NCI-H2171 (cell line): ENCODE data around the gene FOXO3.

Experiments
- DNase-seq: peaks from one replicate; lab custom pipeline; 2025; lab: John Stamatoyannopoulos, UW

FOXO3 gene

DNA sequence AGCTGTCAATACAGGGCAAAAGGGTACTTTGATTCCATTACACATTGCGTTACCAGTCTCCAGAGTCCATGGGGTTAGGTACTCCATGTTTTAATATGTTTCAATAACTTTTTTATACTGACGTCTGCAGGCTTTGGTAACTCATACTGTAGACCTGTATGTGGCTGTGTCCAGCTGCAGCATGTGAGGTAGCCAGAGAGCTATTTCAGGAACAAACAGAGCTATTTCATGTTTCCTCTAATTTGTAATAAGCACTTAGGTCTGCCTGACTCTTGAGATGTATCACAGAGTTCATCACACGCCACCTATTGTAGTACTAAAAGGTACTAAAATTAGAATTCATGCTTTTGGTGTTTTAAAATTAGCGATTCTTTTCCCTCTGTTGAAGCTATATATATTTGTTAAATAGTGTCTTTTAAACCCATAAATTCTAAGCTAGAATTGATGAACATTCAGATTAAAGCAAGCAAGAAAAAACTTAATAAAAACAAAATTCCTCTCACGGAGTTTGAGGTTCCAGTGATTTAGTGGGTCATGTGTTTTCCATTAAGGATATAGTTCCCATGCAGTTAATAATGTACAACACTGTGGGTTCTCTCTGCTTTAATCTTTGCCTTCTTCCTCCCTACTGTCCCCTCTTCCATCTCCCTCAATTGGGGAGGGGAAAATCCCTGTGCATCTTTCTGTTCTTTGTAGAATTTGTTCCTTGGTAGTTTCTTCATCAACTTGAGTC is 37.0 kb downstream of the FOXO3 start:
- no peak for DNase-seq

DNA sequence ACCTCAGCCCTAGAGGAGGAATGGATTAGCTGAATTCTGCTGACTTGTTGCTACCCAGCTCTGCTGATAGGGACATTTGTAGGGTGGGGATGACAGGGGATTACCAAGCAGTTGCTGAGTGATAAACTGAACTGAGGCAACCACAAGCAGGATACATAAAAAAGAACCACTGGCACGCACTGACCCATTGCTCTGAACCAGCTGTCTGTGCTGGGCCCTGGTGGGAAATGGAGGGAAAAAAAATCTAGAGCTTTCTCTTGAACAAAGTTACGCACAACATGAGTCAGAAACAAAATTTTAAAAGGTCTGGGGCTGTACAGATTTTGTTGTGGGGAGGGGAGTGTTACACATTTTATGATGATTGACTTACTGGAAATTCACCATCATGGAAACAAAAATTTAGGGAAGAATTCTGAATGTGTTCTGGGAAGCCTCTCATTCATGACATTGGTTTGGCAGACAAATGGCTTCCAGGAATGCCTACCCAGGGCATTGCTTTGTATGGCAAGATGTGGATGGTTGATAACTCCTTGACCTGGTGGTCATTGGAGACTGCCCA is 37.7 kb downstream of the FOXO3 start:
- DNase-seq: no peak

DNA sequence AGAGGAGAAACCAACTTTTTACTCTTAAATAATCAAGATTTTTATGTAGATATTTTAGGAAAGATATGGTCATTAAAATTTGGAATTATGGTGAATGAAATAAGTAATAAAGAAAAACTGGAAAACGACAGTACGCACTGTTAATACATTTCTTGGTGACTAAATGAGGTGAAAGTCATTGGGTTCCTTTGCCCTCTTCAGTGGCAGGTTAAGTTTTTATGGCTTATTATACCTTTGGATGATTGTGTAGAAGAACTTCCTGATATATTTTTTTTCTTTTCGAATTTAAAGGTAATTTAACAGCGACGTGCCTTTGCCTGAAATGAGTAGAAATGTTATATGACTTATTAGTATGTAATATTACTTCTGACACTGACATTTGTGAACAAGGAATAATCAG is 43.4 kb downstream of the FOXO3 start:
- no peak for DNase-seq

DNA sequence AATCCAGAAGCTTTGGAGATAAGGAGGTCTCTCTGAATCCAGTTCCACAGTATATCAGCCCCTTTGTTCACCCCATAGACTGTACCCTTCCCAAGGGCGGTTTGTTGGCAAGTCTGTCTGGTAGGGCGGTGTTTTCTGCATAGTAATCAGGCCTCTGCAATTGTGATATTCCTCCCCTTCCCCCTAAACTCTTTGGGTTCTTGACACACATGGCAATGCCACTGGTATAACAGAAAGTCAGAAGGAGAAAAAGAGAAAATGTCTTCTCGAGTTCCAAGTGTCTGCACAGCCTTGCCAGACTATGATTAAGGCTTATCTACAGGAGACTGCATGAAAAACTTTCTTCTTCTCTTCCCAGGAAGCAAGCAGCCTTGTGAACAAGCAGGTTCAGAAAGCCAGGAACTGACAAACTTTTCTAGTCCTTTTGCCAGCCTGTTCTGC is 45.6 kb downstream of the FOXO3 start:
- no peak for DNase-seq

DNA sequence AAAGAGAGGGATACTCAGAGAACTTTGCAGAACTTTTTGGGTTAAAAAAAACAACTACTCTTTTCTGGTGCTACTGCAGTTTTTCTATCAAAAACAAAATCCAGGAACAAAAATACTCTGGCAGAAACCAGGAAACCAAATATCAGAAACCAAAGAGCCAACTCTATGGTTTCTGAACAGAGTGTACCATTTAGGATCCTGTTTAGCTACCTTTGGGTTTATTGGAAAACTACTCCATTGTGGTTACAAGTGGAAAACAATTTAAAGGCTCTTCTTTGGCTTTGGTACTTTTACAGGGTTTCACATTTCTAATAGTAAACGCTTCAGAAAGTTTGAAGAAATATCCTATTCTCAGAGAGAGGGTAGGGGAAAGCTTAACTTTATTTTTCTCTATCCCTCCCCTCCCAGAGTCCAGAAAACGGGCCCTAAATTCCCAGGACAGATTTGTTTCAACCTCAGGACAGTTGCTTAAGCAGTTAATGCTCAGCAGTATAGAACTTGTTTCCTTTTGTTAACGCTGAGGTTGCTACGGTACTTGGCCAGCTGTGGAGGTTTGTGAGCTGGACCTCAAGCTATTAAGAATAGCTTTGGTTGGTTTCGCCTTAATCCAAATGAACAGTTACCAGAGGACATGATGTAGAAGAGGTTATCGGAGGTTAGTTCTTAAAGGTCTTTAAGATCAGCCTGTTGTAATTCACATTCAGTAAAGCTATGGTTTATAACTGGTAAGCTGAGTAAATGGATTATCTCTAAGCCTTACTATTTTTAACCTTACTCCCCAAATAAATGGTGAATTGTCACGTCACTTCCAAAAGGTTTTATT is 47.9 kb downstream of the FOXO3 start:
- no peak for DNase-seq

DNA sequence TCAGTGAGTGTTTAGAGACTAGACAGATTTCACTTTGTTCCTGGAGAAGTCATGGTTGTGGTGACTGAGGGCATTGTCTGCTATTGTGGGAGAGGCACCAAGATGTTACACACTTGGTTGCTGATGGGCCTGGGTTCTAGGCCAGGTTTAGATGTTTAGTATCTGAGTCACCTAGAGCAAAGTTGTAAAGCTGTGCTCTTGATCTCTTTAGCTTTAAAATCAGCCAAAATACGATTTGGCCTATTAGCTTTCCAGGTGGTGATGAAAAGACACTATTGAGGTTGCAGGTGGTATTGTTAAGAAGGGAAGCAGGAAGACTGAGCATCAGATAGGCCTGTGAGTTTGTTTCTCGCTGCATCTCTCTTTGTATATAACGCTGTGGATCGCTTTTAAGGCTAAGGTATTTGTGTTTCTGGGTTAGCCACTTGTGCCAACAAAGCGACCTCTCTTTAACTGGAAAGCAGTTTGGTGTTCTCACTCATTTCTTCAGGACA is 48.6 kb downstream of the FOXO3 start:
- no peak for DNase-seq

DNA sequence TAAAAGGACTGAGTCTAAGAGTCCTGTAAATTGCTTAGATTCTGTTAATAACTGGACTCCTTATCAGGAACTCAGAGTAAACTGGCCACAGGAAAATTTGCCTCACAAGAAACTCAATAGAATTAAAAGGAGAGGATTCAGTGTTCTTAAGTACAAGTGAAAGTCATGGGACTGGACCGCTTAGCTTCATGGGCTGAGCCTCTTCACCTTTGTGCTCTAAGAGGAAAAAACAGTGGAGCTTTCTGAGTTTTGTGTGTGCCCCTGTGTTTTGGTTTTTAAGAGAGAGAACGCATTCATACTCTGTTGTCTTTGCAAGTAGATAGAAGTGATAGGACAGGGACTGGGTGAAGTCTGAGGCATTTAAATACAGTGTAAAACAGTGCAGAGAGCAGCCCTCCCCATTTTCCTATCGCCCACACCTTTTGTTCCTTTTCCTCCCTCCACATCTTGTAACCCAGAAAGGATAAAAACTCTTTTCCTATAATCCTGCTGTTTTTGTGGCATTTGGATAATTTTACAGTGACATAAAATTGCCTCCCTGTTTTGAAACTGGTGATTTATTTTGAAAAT is 49.6 kb downstream of the FOXO3 start:
- no peak for DNase-seq

DNA sequence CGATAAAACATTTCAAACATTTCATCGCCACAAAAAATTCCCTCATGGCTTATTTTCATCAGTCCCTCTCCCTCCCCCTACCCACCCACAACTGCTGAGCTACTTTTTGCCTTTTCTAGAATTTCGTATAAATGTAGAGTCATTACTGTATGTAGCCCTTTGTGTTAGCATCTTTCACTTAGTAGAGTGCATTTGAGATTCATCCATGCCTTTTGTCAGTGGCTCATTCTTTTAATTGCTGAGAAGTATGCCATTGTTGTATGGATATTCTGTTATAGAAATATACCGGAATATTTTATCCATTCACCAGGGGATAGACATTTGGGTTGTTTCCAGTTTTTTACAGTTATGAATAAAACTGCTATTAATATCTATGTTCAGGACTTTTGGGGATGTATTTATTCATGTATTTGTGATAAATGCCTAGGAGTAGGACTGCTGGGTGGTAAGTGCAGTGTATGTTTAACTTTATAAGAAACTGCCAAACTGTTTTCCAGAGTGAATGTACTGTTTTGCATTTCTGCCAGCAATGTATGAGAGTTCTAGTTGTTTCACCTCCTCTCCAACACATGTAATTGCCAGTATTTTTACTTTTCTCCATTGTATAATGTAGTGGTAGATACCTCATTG is 50.4 kb downstream of the FOXO3 start:
- DNase-seq: no peak

DNA sequence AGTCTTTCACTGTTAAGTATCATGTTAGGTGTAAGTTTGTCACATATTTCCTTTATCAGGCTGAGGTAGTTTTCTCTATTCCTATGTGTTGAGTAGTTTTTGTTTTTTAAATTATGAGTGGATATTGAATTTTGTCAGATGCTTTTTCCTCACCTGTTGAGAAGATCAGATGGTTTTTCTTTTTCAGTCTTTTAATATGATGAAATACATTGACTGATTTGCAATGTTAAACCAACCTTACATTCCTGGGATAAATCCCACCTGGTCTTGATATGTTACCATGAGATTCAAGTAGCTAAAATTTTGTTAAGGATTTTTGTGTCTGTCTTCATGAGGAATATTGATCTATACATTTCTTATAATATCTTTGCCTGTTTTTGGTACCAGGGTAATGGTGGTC is 52.1 kb downstream of the FOXO3 start:
- DNase-seq: no peak

DNA sequence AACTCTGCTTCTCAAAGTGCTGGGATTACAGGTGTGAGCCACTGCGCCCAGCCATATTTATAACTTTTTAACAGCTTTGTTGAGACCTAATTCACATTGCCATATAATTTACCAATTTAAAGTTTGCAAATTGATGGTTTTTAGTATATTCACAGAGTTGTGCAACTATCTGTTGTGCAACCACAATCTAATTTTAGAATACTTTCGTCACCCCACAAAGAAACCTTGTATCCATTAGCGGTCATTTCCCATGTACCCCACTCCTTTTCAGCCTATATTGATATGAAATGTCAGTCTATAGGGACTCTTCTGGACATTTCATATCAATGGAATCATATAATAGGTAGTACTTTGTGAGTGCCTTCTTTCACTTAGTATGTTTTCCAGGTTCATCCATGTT is 55.8 kb downstream of the FOXO3 start:
- DNase-seq: no peak

DNA sequence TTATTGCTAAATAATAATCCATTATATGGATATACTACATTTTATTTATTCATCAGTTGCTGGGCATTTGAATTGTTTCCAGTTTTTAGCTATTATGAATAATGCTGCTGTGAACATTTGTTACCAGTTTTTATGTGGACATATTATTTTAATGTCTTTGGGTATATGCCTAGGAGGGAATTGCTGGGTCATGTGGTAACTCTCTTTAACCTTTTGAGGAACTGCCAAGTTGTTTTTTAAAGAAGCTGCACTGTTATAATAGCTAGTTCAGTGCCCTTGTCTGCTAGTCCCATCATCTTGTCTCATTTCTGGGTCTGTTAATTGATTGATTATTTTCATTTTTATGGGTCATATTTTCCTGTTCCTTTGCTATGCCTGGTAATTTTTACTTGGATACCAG is 56.3 kb downstream of the FOXO3 start:
- no peak for DNase-seq

DNA sequence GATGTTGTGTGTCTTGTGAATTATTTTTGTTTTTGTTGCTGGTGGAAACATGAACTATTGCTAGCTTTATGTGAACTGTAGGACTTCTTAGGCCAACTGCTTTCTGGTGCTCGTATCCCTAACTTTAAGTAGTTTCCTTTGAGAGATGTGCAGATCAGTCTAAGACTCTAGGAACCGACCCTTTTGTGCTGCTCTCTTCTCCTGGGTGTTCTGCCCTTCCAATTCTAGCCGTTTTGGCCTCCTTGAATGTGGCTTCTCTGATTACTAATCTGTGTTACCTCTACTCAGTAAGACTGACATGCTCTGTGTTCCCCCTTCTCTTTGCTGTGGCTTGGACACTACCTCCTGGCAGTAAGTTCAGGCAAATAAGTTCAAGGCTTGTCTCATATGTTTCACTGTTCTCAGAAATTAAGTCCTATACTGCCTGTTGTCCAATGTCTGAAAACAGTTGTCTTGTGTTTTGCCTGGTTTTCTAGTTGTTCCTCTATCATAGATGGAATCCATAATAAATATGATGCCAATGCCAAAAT is 58.0 kb downstream of the FOXO3 start:
- no peak for DNase-seq

DNA sequence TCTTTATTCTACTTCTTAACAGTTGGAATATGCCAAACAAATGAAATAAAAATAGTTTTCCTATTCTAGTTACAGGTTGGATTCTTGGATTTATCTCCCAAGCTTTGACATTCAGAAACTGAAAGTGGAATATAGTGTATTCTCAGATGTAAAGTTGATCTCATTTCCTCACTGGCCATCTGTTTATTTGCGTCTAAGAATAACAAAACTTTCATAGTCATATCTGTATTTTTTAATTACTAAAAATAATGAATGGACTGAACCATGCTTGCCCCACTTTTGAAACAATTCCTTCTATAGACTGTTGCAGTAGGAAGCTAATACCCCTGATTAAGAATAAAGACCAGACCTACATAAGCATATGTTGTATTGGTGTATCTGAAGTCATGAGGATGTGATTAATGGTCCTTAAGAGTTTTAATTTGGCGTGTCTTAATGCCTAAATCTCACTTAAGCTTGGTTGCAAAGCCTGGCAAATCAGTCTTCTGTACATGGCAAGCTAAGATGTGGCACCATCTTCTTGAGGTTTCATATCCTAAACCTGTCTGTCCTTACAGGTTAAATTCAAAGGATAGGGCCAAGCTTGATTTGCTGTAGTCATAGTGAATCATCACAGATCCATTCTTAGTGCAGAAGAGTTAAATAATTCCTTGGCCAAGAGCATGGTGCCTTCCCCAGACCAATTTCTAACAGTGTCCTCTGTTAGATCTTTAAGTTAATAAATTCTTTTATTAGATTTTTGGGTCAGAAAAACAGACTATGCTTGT is 58.9 kb downstream of the FOXO3 start:
- DNase-seq: no peak

DNA sequence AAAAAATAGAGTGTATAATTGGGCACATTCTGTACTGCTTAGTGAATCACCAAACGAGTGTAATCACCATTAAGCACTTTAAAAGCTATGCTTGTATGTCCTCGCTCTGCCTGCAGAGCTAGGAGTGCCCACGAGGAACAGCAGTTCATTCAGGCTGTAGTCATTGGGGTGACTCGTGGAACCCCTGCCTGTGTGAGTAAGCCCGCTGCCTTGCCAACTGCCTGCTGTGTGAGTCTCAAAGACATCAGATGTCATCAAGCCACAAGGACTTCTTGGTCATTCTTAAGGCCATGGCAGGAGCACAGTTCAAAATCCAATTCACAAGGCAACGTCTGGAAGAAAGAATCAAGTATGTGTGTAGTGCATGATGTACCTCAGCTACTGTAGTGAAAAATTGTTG is 60.4 kb downstream of the FOXO3 start:
- DNase-seq: no peak

DNA sequence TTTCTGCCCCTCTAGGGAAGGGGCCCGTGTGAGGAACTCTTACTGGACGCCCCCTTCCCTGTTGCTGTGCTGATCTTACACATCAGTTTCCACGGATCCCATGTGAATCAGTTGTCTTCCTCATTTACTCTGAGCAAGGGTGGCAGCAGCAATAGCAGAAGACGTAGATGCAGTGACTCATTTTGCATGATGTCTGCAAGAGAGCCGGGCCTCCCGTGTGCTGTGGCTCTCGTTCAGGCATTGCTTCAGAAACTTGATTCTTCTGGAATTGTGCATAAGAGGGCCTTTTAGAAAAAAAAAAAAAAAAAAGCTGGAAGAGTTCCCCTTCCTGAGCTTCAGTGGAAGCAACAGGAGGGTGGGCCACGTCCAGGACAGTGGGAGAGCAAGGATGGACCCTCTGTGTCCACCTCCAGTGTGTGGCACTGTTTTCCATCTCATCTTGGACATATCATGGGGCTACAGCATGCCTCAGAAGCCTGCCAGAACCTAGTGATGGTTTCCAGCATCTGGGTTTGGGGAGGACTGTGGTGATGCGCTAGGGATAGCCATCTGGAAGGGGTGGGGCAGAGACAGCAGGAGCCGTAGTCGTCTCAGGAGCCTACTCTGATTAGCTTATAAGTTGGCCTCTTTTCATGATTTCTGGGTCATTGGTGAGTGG is 62.1 kb downstream of the FOXO3 start:
- DNase-seq: no peak

DNA sequence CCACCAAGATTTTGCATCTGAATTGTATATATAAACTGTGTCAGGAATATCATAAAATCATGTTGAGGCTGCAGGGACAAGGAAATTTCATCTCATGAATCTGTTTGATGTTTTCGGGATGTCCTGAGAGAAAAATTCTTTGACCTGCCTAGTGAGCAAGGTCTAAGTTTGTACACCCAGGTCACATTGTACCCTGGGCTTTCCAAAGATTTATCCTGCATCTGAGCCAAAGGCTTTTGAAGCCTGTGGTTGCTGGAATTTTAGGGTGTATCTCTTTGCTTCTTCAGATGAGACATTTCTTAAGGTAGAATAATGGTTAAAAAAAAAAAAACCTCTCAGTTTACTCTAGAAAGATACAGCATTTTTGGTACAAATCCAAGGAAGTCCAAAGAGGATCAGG is 63.3 kb downstream of the FOXO3 start:
- DNase-seq: no peak

DNA sequence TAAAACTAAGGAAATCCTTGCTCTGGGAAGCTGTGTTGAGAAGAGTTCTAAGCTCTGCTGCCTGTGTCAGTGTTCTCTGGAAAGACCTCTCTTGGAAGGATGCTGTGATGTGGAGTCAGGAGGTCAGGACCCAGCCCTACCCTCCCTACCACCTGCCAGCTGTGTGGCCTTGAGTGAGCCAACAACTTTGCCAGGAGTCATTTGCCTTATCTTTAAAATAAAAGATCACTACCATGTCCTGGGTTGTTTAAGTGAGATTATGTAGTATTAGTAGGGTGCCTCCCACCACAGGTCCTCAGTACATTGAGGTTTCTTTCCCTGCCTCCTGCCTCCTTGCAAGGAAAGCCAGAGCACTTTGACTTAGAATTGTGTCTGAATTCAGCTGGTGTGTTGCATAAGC is 64.9 kb downstream of the FOXO3 start:
- DNase-seq: no peak

DNA sequence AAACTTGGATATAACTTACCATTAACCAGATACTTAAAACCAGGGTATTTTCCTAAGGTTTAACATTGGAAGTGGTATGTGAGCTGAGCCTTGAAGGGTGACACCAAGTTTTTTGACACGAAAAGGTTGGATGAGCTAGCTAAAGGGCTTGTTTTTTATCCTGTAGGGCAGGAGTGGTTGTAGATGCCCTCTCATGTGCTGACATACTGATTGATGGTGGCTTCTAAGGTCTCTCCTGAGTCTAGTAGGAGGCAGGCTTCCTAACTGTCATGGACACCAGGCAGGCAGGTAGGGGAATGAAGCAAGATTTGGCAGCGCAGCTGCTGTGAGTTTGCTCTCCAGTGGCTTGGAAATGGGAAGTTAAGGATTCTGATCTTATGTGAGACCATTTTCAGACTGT is 66.1 kb downstream of the FOXO3 start:
- DNase-seq: no peak

DNA sequence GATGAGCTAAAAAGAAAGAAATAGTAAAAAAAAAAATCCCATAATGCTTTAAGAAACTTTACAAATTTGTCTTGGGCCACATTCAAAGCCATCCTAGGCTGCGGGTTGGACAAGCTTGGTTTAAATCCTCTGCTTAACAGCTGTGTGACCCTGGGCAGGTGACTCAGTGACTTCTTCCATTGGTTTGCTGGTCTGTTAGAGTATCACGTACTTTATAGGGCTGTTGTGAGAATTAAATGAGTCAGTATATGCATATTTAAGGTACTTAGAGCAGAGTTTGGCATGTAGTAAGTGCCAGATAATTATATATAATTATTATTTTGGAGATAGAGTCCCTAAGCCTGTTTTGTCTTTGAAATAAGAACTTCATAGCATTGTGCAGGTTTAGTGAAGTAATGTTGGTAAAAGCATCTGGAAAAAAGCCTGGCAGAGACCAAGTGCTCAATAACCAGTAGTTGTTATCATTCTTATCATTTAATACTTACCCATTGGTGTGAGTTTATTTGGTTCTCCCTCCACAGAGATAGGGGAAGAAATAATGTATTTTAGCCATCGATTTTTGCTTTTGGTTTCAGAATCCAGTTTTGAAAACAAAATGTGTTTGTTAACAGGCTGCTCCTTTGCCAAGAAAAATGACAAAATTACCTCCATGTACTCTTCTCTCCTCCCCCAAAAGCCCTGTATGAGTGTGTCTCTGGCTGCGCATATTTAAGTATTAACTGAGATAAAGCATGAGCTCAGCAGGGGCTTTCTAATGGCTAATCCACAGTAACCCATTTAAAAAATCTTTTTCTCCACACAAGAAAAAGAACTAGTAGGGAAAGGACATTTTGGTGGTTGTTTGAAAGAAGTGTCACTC is 67.2 kb downstream of the FOXO3 start:
- DNase-seq: no peak
